GM19099 (cell line): ENCODE data around the gene ZNF841.
A peak's percentile ranks its signal among the peaks of the same experiment; 100 is the strongest.

Experiments
- POLR2A ChIP-seq: IDR thresholded peaks from 3 replicates; pipeline ENCODE4 v1.6.1; 2011; ENCODE audit warnings: low read depth; ENCODE audit not compliant: insufficient read length; ENCODE audit errors: extremely low read depth

The ZNF841 gene

GRCh38 chr19:52095172-52096014, at the start of gene ZNF841:
Gene ZNF841 (minus strand): TSS chr19:52095765. CDS start chr19:52084801, 10,964 bp downstream.
- TF ChIP-seq POLR2A = peak; percentile 79

GRCh38 chr19:52142001-52142595, 46.5 kb upstream of the ZNF841 start:
- no peak for TF ChIP-seq POLR2A

- TF ChIP-seq POLR2A = no peak
Observed at GRCh38 chr19:52141203-52141602, 45.6 kb upstream of the ZNF841 start.

GRCh38 chr19:52140032-52140710, 44.6 kb upstream of the ZNF841 start:
- no peak for TF ChIP-seq POLR2A

DNA sequence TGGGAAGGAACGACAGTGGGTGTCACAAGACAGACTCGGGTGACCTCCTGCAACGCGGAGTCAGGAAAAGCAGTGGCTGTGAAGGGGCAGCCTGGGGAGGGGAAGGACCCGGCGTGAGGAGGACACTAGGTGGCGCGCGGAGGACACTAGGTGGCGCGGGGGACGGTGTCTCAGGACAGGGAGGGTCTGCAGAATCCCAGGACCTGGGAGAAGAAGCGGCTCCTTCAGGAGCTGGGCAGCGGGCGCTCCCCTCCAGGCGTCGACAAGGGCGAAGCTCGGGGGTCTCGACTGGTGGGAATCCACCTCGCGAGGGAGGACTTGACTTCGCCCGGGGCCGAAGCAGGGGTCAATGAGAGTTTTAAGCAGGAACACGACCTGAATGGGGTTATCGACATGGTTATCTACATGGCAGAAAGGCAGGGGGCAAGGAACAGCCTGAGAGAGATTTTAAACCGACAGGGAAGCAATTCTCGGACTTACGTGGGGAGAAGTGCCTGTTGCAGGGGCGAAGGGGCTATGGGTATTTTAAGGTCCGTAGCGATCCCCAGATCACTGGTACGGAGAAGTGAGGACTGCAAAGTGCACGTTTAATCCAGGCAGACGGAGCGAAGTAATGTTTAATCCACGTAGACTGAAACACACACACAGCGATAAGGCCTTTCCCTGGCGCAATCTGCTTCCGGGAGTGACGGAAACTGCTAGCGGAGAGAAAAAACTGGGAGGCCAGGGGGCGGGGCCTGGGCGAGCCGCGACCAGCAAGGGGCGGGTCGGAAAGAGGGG, 43.9 kb upstream of the ZNF841 start, which contains the start of gene ZNF616:
Gene ZNF616 (minus strand): TSS at position 687 of the 780 bp plus-strand sequence. CDS start 9,426 bp downstream, outside the sequence.
- peak; percentile 75 for TF ChIP-seq POLR2A

GRCh38 chr19:52138983-52139251, 43.4 kb upstream of the ZNF841 start:
- no peak for TF ChIP-seq POLR2A

DNA sequence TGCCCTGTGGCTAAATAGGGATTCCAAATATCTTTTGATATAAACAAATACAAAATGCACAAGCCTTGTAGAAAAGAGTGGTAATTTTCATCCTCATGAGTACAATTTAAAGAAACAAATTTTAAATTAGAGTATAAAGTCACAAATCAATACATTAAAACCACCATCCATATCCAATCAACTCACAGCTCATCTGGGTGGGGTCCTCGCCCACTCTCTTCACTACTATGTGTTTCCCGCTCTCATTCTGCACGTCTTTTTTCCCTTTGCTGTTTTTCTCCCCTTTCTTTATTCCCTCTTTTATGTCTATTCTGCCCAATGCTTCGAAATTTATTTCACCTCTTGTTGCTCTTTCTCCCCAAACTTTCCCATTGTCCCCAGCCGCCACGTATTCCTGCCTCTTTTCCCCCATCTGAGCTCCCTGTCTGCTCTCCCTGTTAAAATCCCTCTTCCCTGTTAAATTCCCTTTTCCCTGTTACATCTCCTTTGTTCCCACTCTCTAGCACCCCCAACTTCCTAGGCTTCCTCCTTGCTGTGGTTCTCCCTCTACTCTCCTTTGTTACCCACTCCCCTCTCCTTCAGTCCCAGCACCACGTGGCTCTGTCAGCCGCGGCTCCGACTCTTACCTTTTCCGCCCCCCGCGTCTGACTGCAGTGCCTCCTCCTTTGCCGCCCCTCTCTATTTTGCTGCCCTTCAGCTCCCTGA, 42.9 kb upstream of the ZNF841 start:
- TF ChIP-seq POLR2A = no peak

- TF ChIP-seq POLR2A = no peak
Observed at GRCh38 chr19:52120286-52120685, 24.7 kb upstream of the ZNF841 start.

DNA sequence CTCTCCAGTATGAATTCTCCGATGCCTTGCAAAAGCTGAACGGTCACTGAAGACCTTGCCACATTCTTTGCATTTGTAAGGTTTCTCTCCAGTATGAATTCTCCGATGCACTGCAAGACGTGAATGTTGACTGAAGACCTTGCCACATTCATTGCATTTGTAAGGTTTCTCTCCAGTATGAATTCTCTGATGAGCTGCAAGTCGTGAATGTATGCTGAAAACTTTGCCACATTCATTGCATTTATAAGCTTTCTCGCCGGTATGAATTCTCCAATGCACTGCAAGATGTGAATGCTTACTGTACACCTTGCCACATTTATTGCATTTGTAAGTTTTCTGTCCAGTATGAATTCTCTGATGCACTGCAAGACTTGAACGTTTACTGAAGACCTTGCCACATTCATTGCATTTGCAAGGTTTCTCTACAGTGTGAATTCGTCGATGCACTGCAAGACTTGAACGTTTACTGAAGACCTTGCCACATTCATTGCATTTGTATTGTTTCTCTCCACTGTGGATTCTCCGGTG, 20.0 kb upstream of the ZNF841 start:
- TF ChIP-seq POLR2A = no peak

GRCh38 chr19:52114691-52115090, 19.1 kb upstream of the ZNF841 start:
- TF ChIP-seq POLR2A = no peak

- TF ChIP-seq POLR2A = no peak
Observed at GRCh38 chr19:52112624-52113023, 17.1 kb upstream of the ZNF841 start.

- TF ChIP-seq POLR2A = no peak
Observed at GRCh38 chr19:52110780-52111179, 15.2 kb upstream of the ZNF841 start.

GRCh38 chr19:52102782-52103181, 7.2 kb upstream of the ZNF841 start:
- TF ChIP-seq POLR2A = no peak

- no peak for TF ChIP-seq POLR2A
Observed at GRCh38 chr19:52101866-52102562, 6.4 kb upstream of the ZNF841 start.
